SK-N-SH (cell line): ENCODE results near the gene ERGIC1. TPM values are rescaled to one million over a fixed set of nuclear protein-coding genes. Genes with fewer than 3 reads are reported as not detected.

ENCODE experiments used
- CTCF ChIA-PET: fragments of 300-600, 350-600 bp; formaldehyde crosslinking; extraction: SDS; loops from one replicate; lab custom pipeline; 2021; lab: Yijun Ruan, JAX
- POLR2A ChIA-PET: fragments of 350-600 bp; sonication (Branson Sonifier 250); formaldehyde crosslinking; extraction: SDS; loops from one replicate; lab custom pipeline; 2020; ENCODE audit warnings: antibody characterized with exemption, inconsistent platforms; lab: Yijun Ruan, JAX
- DNase-seq: peaks from one replicate; pipeline ENCODE4 v3.0.0; 2012
- H2AFZ ChIP-seq: fragments of 200-600 bp; sonication (generic); 2 replicates; pipeline ENCODE4 v1.8.1; 2016; ENCODE audit warnings: antibody characterized with exemption, mild to moderate bottlenecking, low read depth
- H3F3A ChIP-seq: fragments of 200-600 bp; sonication (generic); replicated peaks from 2 replicates; pipeline ENCODE3; 2016; ENCODE audit warnings: antibody characterized with exemption, mild to moderate bottlenecking; ENCODE audit not compliant: insufficient read depth
- H3K27ac ChIP-seq, 2 experiments: fragments of 200-500 bp in 1 of 2; fragments of 200-600 bp in 1 of 2; sonication (Bioruptor generic) in 1 of 2; sonication (generic), shearing (Covaris generic) in 1 of 2; 2 replicates each; pipeline versions ENCODE4 v1.5.1 to v1.6.1; 2014 to 2016; ENCODE audit warnings: low read depth in 2 of 2, inconsistent platforms in 1 of 2, low read length in 1 of 2, mild to moderate bottlenecking in 1 of 2, mixed read lengths in 1 of 2
- H3K27me3 ChIP-seq: fragments of 200-600 bp; sonication (generic), shearing (Covaris generic); 2 replicates; pipeline ENCODE4 v1.6.1; 2016; ENCODE audit warnings: mixed run types; ENCODE audit not compliant: insufficient read depth
- H3K36me3 ChIP-seq, 2 experiments: fragments of 200-500 bp in 1 of 2; fragments of 200-600 bp in 1 of 2; sonication (Bioruptor generic) in 1 of 2; sonication (generic) in 1 of 2; replicated peaks in 1 of 2; 2 replicates each; pipeline versions ENCODE3 to v1.5.1; 2014 to 2016; ENCODE audit warnings: low read length in 1 of 2, mild to moderate bottlenecking in 1 of 2; ENCODE audit not compliant: insufficient read depth in 2 of 2, control insufficient read depth in 1 of 2
- H3K4me1 ChIP-seq, 2 experiments: fragments of 200-500 bp in 1 of 2; fragments of 200-600 bp in 1 of 2; sonication (Bioruptor generic) in 1 of 2; sonication (generic), shearing (Covaris generic) in 1 of 2; 2 replicates each; pipeline versions ENCODE4 v1.5.1 to v1.6.1; 2014 to 2016; ENCODE audit warnings: low read depth in 1 of 2, low read length in 1 of 2, mixed run types in 1 of 2; ENCODE audit not compliant: insufficient read depth in 2 of 2, control insufficient read depth in 1 of 2
- H3K4me2 ChIP-seq: fragments of 200-600 bp; sonication (generic), shearing (Covaris generic); 2 replicates; pipeline ENCODE4 v1.6.1; 2017; ENCODE audit warnings: mixed run types
- H3K4me3 ChIP-seq, 2 experiments: fragments of 200-500 bp in 1 of 2; fragments of 200-600 bp in 1 of 2; sonication (Bioruptor generic) in 1 of 2; sonication (generic), shearing (Covaris generic) in 1 of 2; 2 replicates each; pipeline versions ENCODE4 v1.5.1 to v1.8.1; 2014 to 2016; ENCODE audit warnings: low read depth in 2 of 2, inconsistent platforms in 1 of 2, low read length in 1 of 2, mild to moderate bottlenecking in 1 of 2, mixed read lengths in 1 of 2, moderate library complexity in 1 of 2
- H3K79me2 ChIP-seq: fragments of 200-600 bp; sonication (generic); 2 replicates; pipeline ENCODE4 v1.8.1; 2017; ENCODE audit warnings: mild to moderate bottlenecking; ENCODE audit not compliant: insufficient read depth
- H3K9ac ChIP-seq: fragments of 200-600 bp; sonication (generic); 2 replicates; pipeline ENCODE4 v1.6.1; 2017; ENCODE audit warnings: mixed run types
- H3K9me2 ChIP-seq: fragments of 200-600 bp; sonication (generic); 2 replicates; pipeline ENCODE4 v1.6.1; 2017; ENCODE audit warnings: mixed run types
- H3K9me3 ChIP-seq: fragments of 200-600 bp; sonication (generic); 2 replicates; pipeline ENCODE4 v1.6.1; 2017; ENCODE audit warnings: mixed run types, mild to moderate bottlenecking, moderate library complexity
- H4K20me1 ChIP-seq: fragments of 200-600 bp; sonication (generic); 2 replicates; pipeline ENCODE4 v1.6.1; 2017; ENCODE audit warnings: mild to moderate bottlenecking, mixed run types; ENCODE audit not compliant: insufficient read depth
- CHD2 ChIP-seq: fragments of 150-350 bp; IDR thresholded peaks from 2 replicates; pipeline ENCODE4 v1.6.1; 2018; ENCODE audit warnings: low read length; ENCODE audit not compliant: partially characterized antibody
- ELF1 ChIP-seq: IDR thresholded peaks from 2 replicates; pipeline ENCODE4 v1.4.0; 2012
- EP300 ChIP-seq, 2 experiments: IDR thresholded peaks; 2 replicates each; pipeline versions ENCODE4 v1.4.0 to v1.6.1; 2012; ENCODE audit warnings: borderline replicate concordance in 1 of 2, low read depth in 1 of 2, low read length in 1 of 2
- FOXM1 ChIP-seq: IDR thresholded peaks from 2 replicates; pipeline ENCODE4 v1.4.0; 2012; ENCODE audit warnings: low read depth, mild to moderate bottlenecking
- GABPA ChIP-seq: IDR thresholded peaks from 2 replicates; pipeline ENCODE4 v1.4.0; 2012; ENCODE audit warnings: low read depth, mild to moderate bottlenecking
- MEF2A ChIP-seq: IDR thresholded peaks from 2 replicates; pipeline ENCODE4 v1.4.0; 2012; ENCODE audit warnings: low read depth, borderline replicate concordance
- MXI1 ChIP-seq: IDR thresholded peaks from 2 replicates; pipeline ENCODE4 v1.6.1; 2012; ENCODE audit warnings: mild to moderate bottlenecking, low read depth, low read length, improper control_type of control experiment
- NFIC ChIP-seq: IDR thresholded peaks from 2 replicates; pipeline ENCODE4 v1.4.0; 2012; ENCODE audit warnings: borderline replicate concordance
- POLR2AphosphoS5 ChIP-seq: IDR thresholded peaks from 2 replicates; pipeline ENCODE4 v1.6.1; 2012; ENCODE audit warnings: low read depth, low read length
- RAD21 ChIP-seq: IDR thresholded peaks from 2 replicates; pipeline ENCODE4 v1.6.1; 2012; ENCODE audit warnings: mild to moderate bottlenecking, low read length
- RXRA ChIP-seq: IDR thresholded peaks from 2 replicates; pipeline ENCODE4 v1.4.0; 2012; ENCODE audit warnings: low read depth, mild to moderate bottlenecking, borderline replicate concordance
- SIN3A ChIP-seq: IDR thresholded peaks from 2 replicates; pipeline ENCODE4 v1.6.1; 2012; ENCODE audit warnings: low read depth, mild to moderate bottlenecking, low read length, moderate library complexity, borderline replicate concordance
- SMC3 ChIP-seq: IDR thresholded peaks from 2 replicates; pipeline ENCODE4 v1.6.1; 2012; ENCODE audit warnings: low read depth, low read length, improper control_type of control experiment
- TEAD4 ChIP-seq: IDR thresholded peaks from 2 replicates; pipeline ENCODE4 v1.4.0; 2012; ENCODE audit warnings: mild to moderate bottlenecking, borderline replicate concordance; ENCODE audit not compliant: insufficient read depth
- USF2 ChIP-seq: fragments of 150-350 bp; IDR thresholded peaks from 2 replicates; pipeline ENCODE4 v1.6.1; 2017; ENCODE audit warnings: antibody characterized with exemption, low read length, low read depth, borderline replicate concordance
- WGBS: methylation state at CpG from one replicate; pipeline ENCODE4 v1.1.6; 2017; ENCODE audit warnings: low lambda C conversion rate; 5-methylcytosine and 5-hydroxymethylcytosine counted together
- polyA plus RNA-seq, 3 experiments: library from polyadenylated mRNA; depleted of rRNA; stranded (reverse); fragments of >200 nt; gene quantifications; 2 replicates each; pipeline ENCODE4 v1.2.3, GENCODE V29; 2012
- TF ChIP-seq, protein P1 (sequence below): fragments of 150-350 bp; IDR thresholded peaks from 2 replicates; pipeline ENCODE4 v1.6.1; 2016; ENCODE audit warnings: mild to moderate bottlenecking, low read depth, low read length
- TF ChIP-seq, protein P2 (sequence below): IDR thresholded peaks from 2 replicates; pipeline ENCODE4 v1.4.0; 2012; ENCODE audit warnings: low read depth, borderline replicate concordance
- TF ChIP-seq, protein P3 (sequence below): IDR thresholded peaks from 2 replicates; pipeline ENCODE4 v1.6.1; 2012; ENCODE audit warnings: mild to moderate bottlenecking, low read depth, low read length, moderate library complexity
- TF ChIP-seq, protein P4 (sequence below): IDR thresholded peaks from 2 replicates; pipeline ENCODE4; 2012

Gene ERGIC1
- polyA plus RNA-seq, 1 of the 3 experiments (the other 2 are of a cell fraction), result 101 TPM

DNA sequence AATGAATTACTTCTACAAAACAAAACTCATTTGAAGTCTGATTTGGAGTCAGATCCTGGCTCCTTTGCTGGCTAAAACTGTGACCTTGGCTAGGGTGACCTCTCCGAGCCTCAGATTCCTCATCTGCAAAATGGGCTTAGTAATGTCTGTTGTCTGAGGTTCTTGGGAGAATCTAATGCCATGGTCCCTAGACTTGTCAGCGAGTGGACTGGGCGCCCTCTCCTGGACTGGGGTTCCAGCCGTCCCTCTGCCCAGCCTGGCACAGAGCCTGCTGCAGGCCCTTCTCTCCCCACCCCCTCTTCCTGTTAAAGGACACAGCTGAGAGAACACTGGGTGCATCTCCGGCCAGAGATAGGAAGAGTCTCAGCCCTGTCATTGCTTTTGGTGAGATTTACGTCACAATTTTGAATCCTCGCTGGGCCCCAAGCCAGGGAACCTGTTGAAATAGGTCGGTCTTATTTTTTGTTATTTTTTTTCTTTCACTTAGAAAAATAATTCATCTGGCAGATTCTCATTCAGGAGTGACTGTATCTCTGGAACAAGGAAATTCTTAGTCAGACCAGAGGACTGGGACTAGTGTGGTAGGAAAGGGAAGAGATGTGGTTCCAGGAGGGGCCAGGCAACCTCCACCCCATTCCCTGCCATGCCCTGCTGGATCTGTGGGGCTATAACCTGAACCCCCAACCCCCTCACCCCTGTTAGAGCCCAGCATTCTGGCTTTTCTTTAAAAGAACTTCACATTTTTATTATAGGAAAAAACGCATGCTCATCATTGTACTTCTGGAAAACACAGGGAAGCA is 77.0 kb downstream of the ERGIC1 start (continued):
- TF ChIP-seq, protein P1, sequence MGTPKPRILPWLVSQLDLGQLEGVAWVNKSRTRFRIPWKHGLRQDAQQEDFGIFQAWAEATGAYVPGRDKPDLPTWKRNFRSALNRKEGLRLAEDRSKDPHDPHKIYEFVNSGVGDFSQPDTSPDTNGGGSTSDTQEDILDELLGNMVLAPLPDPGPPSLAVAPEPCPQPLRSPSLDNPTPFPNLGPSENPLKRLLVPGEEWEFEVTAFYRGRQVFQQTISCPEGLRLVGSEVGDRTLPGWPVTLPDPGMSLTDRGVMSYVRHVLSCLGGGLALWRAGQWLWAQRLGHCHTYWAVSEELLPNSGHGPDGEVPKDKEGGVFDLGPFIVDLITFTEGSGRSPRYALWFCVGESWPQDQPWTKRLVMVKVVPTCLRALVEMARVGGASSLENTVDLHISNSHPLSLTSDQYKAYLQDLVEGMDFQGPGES, result no peak
- no peak for TF ChIP-seq GABPA
- no peak for TF ChIP-seq USF2
- no peak for TF ChIP-seq TEAD4
- peak; percentile 25 for TF ChIP-seq CHD2
- no peak for TF ChIP-seq ELF1
- TF ChIP-seq, protein P2, sequence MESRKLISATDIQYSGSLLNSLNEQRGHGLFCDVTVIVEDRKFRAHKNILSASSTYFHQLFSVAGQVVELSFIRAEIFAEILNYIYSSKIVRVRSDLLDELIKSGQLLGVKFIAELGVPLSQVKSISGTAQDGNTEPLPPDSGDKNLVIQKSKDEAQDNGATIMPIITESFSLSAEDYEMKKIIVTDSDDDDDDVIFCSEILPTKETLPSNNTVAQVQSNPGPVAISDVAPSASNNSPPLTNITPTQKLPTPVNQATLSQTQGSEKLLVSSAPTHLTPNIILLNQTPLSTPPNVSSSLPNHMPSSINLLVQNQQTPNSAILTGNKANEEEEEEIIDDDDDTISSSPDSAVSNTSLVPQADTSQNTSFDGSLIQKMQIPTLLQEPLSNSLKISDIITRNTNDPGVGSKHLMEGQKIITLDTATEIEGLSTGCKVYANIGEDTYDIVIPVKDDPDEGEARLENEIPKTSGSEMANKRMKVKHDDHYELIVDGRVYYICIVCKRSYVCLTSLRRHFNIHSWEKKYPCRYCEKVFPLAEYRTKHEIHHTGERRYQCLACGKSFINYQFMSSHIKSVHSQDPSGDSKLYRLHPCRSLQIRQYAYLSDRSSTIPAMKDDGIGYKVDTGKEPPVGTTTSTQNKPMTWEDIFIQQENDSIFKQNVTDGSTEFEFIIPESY, result no peak

- H3K4me2 ChIP-seq, result peak overlapping the region; percentile 36; the same call in 1 of the 2 replicates
- H3F3A ChIP-seq, result peaks cover 28% of the 10 kb centered on the region
- ChIA-PET CTCF (interaction anchor here (0.6 to 3.1 kb wide), 4 partner anchors 16 to 197 kb away, joined by 3 to 13 read pairs (median 8); no protein-coding TSS in a partner anchor), POLR2A (no interaction called here)
- H3K9me3 ChIP-seq, result no peaks in the 10 kb centered on the region
- H3K9ac ChIP-seq, result peak overlapping the region; percentile 32; the same call in 1 of the 2 replicates
- no peak overlapping the region for H3K4me3 ChIP-seq
- no peaks in the 10 kb centered on the region for H3K9me2 ChIP-seq
- H3K36me3 ChIP-seq, result peaks cover 9 to 31% of the 10 kb centered on the region in 2 experiments
- H4K20me1 ChIP-seq, result no peaks in the 10 kb centered on the region
- H3K27ac ChIP-seq, result peak overlapping the region in 1 of 2 experiments; percentile 88; a peak in 2 of 4 replicates
- H3K79me2 ChIP-seq, result peaks cover 12% of the 10 kb centered on the region; the same call in 1 of the 2 replicates
- peaks cover 0 to 11% of the 10 kb centered on the region in 2 experiments; a peak in 2 of 4 replicates for H3K4me1 ChIP-seq
- no peaks in the 10 kb centered on the region for H3K27me3 ChIP-seq
- H2AFZ ChIP-seq, result no peak overlapping the region
- WGBS, result 45% methylated on average over 2 of the region's 2 CpGs
- no peak for DNase-seq
- TF ChIP-seq ELF1 (no peak), SIN3A (no peak), TEAD4 (no peak), SMC3 (no peak), RXRA (no peak), NFIC (no peak), MXI1 (no peak), RAD21 (no peak), POLR2AphosphoS5 (no peak), MEF2A (no peak), FOXM1 (no peak), EP300 (IDR thresholded peaks at IDR 0.05; ENCODE audit: borderline replicate concordance in 1 of 2, low read depth in 1 of 2, low read length in 1 of 2) (no peak)
- TF ChIP-seq, protein P3, sequence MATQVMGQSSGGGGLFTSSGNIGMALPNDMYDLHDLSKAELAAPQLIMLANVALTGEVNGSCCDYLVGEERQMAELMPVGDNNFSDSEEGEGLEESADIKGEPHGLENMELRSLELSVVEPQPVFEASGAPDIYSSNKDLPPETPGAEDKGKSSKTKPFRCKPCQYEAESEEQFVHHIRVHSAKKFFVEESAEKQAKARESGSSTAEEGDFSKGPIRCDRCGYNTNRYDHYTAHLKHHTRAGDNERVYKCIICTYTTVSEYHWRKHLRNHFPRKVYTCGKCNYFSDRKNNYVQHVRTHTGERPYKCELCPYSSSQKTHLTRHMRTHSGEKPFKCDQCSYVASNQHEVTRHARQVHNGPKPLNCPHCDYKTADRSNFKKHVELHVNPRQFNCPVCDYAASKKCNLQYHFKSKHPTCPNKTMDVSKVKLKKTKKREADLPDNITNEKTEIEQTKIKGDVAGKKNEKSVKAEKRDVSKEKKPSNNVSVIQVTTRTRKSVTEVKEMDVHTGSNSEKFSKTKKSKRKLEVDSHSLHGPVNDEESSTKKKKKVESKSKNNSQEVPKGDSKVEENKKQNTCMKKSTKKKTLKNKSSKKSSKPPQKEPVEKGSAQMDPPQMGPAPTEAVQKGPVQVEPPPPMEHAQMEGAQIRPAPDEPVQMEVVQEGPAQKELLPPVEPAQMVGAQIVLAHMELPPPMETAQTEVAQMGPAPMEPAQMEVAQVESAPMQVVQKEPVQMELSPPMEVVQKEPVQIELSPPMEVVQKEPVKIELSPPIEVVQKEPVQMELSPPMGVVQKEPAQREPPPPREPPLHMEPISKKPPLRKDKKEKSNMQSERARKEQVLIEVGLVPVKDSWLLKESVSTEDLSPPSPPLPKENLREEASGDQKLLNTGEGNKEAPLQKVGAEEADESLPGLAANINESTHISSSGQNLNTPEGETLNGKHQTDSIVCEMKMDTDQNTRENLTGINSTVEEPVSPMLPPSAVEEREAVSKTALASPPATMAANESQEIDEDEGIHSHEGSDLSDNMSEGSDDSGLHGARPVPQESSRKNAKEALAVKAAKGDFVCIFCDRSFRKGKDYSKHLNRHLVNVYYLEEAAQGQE, result no peak
- TF ChIP-seq, protein P1, result no peak
- TF ChIP-seq, protein P4, sequence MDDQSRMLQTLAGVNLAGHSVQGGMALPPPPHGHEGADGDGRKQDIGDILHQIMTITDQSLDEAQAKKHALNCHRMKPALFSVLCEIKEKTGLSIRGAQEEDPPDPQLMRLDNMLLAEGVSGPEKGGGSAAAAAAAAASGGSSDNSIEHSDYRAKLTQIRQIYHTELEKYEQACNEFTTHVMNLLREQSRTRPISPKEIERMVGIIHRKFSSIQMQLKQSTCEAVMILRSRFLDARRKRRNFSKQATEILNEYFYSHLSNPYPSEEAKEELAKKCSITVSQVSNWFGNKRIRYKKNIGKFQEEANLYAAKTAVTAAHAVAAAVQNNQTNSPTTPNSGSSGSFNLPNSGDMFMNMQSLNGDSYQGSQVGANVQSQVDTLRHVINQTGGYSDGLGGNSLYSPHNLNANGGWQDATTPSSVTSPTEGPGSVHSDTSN, result no peak
Observed at GRCh38 chr5:172911628-172911880, 77.5 kb downstream of the ERGIC1 start.
